Endodermal cell (in vitro differentiated cells): ENCODE results near the gene GABRB2. TPM values are rescaled to one million over a fixed set of nuclear protein-coding genes. Genes with fewer than 3 reads are reported as not detected.

Experiments used
- DNase-seq: peaks from one replicate; pipeline ENCODE4 v3.0.0-alpha.2; 2017
- H3K27ac ChIP-seq: 2 replicates; pipeline ENCODE4 v1.5.1; 2013; ENCODE audit warnings: mild to moderate bottlenecking, low read depth, low read length, moderate library complexity
- H3K27me3 ChIP-seq: 2 replicates; pipeline ENCODE4 v1.6.1; 2013; ENCODE audit warnings: mild to moderate bottlenecking, low read length, moderate library complexity; ENCODE audit not compliant: insufficient read depth, control insufficient read depth, poor library complexity, severe bottlenecking
- H3K36me3 ChIP-seq: 2 replicates; pipeline ENCODE4 v1.7.0; 2013; ENCODE audit warnings: mild to moderate bottlenecking, low read length, moderate library complexity; ENCODE audit not compliant: control insufficient read depth, insufficient read depth
- H3K4me1 ChIP-seq: one replicate; pipeline ENCODE4 v1.7.0; 2013; ENCODE audit warnings: low read length; ENCODE audit not compliant: control insufficient read depth, insufficient read depth
- H3K4me3 ChIP-seq: 2 replicates; pipeline ENCODE4 v1.5.1; 2013; ENCODE audit warnings: mild to moderate bottlenecking, low read length, moderate library complexity
- H3K9ac ChIP-seq: 2 replicates; pipeline ENCODE4 v1.6.1; 2013; ENCODE audit warnings: mild to moderate bottlenecking, low read length, moderate library complexity; ENCODE audit not compliant: poor library complexity, severe bottlenecking; ENCODE audit errors: extremely low read depth
- H3K9me3 ChIP-seq: 2 replicates; pipeline ENCODE4 v1.6.1; 2013; ENCODE audit warnings: mild to moderate bottlenecking, low read length, moderate library complexity; ENCODE audit not compliant: control insufficient read depth
- H3K27ac Mint-ChIP-seq: 2 replicates; pipeline ENCODE4 v1.8.0; 2020; ENCODE audit warnings: mixed read lengths
- H3K27me3 Mint-ChIP-seq: 2 replicates; pipeline ENCODE4 v1.8.0; 2021; ENCODE audit warnings: mild to moderate bottlenecking, mixed read lengths; ENCODE audit not compliant: insufficient read depth
- H3K36me3 Mint-ChIP-seq: 2 replicates; pipeline ENCODE4 v1.8.0; 2020; ENCODE audit warnings: low read depth, mixed read lengths
- H3K4me1 Mint-ChIP-seq: 2 replicates; pipeline ENCODE4 v1.8.0; 2020; ENCODE audit warnings: mixed read lengths
- H3K4me3 Mint-ChIP-seq: 2 replicates; pipeline ENCODE4 v1.8.0; 2020; ENCODE audit warnings: mild to moderate bottlenecking, moderate library complexity, mixed read lengths
- H3K9me3 Mint-ChIP-seq: 2 replicates; pipeline ENCODE4 v1.8.0; 2020; ENCODE audit warnings: mild to moderate bottlenecking, mixed read lengths
- CTCF ChIP-seq: fragments of 200-600 bp; sonication (generic); conservative IDR thresholded peaks from 2 replicates; pipeline ENCODE4 v1.5.0; 2021; ENCODE audit warnings: antibody characterized with exemption, mild to moderate bottlenecking
- WGBS, 2 experiments: methylation state at CpG; one replicate each; pipeline versions ENCODE4 v1.1.5 to v1.1.7; 2013; ENCODE audit warnings: missing lambda C conversion rate in 2 of 2, mixed read lengths in 1 of 2; ENCODE audit not compliant: insufficient coverage in 1 of 2, insufficient read length in 1 of 2; 5-methylcytosine and 5-hydroxymethylcytosine counted together
- total RNA-seq, 2 donors: library from RNA; stranded (reverse); fragmentation: NEBNext Ultra II Directional in 1 of 2; extraction: Animal tissue kit (Norgen Biotek cat#: 25700) in 1 of 2; gene quantifications; 2 replicates in 1 of 2; 3 replicates in 1 of 2; pipeline ENCODE4 v1.2.1, GENCODE V29; 2021

Gene GABRB2
- total RNA-seq, 2 donors from 2014 or later = 0.77 to 2.5 TPM

DNA sequence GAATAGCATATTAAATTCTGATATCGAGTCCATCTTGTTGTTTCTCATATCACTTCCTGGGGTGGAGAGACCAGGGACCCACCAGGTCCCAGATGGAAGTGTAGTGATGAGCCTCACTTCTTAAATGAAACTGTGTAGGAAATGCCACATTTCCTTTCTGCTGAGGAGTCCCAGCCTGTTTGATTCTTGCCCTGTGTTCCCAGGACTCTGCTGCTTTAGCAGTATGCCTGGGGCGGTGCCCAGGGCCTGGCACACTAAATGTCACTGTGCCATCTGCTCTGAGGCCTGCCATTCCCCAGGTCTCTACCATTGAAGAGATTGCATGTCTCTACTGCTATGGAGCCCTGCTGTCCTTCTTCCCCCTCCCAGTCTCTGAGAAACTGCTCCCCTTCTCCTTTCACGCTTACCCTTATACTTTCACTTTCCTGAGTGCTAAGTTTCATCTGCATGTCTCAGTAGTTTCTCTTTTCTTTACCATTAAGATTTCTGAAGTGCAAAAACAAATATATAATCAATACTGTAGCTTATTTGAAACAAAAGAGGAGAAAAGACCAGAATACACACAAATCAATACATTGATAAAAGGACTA is 260.4 kb downstream of the GABRB2 start:
- Histone ChIP-seq H3K4me3 (no peak overlapping the region), H3K27me3 (no peaks in the 10 kb centered on the region), H3K9ac (no peak overlapping the region), H3K9me3 (no peaks in the 10 kb centered on the region), H3K27ac (no peak overlapping the region), H3K4me1 (no peaks in the 10 kb centered on the region), H3K36me3 (no peaks in the 10 kb centered on the region)
- no peaks in the 10 kb centered on the region for H3K27me3 Mint-ChIP-seq
- 89 to 100% methylated on average over 2 to 3 of the region's 3 CpGs for WGBS, 2 experiments
- H3K4me1 Mint-ChIP-seq = peaks cover 16% of the 10 kb centered on the region
- no peak overlapping the region for H3K4me3 Mint-ChIP-seq
- H3K36me3 Mint-ChIP-seq = no peaks in the 10 kb centered on the region
- DNase-seq = no peak
- peaks cover under 1% of the 10 kb centered on the region for H3K9me3 Mint-ChIP-seq
- TF ChIP-seq CTCF = no peak
- no peak overlapping the region for H3K27ac Mint-ChIP-seq

GRCh38 chr5:161284445-161284844 is 262.1 kb downstream of the GABRB2 start:
- H3K27ac Mint-ChIP-seq = no peak overlapping the region
- Histone ChIP-seq H3K27ac (no peak overlapping the region), H3K27me3 (no peaks in the 10 kb centered on the region), H3K9ac (no peak overlapping the region), H3K36me3 (no peaks in the 10 kb centered on the region), H3K4me1 (no peaks in the 10 kb centered on the region), H3K4me3 (no peak overlapping the region), H3K9me3 (no peaks in the 10 kb centered on the region)
- peak; percentile 54 for DNase-seq
- H3K4me3 Mint-ChIP-seq = no peak overlapping the region
- no peaks in the 10 kb centered on the region for H3K36me3 Mint-ChIP-seq
- H3K4me1 Mint-ChIP-seq = peaks cover 16% of the 10 kb centered on the region
- H3K9me3 Mint-ChIP-seq = peaks cover 7% of the 10 kb centered on the region
- WGBS, 2 experiments = 91 to 100% methylated on average over 1 to 2 of the region's 2 CpGs
- H3K27me3 Mint-ChIP-seq = no peaks in the 10 kb centered on the region
- TF ChIP-seq CTCF = no peak

DNA sequence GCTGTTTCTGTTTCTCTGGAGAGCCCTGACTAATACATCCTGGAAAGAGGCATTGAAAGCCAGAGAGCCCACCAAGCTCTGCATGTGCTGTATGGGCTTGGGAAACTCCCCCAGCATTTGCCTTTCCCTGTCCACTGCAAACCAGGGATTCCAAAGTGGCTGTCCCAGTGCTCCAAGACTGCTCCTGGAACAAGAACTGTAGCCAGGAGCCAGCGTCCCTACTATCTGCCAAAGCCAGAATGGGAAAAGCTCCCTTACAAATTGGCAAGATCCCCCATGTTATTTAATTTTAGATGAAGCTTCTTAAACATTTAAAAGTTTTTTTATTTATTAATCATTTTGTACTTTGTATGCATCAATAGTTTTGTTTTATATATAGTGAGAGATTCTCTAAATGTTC is 263.2 kb downstream of the GABRB2 start:
- Histone ChIP-seq H3K36me3 (no peaks in the 10 kb centered on the region), H3K4me1 (no peaks in the 10 kb centered on the region), H3K9ac (no peak overlapping the region), H3K4me3 (no peak overlapping the region), H3K9me3 (no peaks in the 10 kb centered on the region), H3K27ac (no peak overlapping the region), H3K27me3 (no peaks in the 10 kb centered on the region)
- peaks cover 16% of the 10 kb centered on the region for H3K4me1 Mint-ChIP-seq
- H3K27me3 Mint-ChIP-seq = no peaks in the 10 kb centered on the region
- no peak overlapping the region for H3K27ac Mint-ChIP-seq
- no peak for TF ChIP-seq CTCF
- no peak for DNase-seq
- peaks cover 7% of the 10 kb centered on the region for H3K9me3 Mint-ChIP-seq
- WGBS, 2 experiments = 92% methylated on average over 1 of the region's 1 CpG; no CpG with 5 or more reads in 1 of the 2 experiments
- H3K4me3 Mint-ChIP-seq = no peak overlapping the region
- no peaks in the 10 kb centered on the region for H3K36me3 Mint-ChIP-seq
